ENCODE results near the gene SLC24A4. TPM values are rescaled to one million over a fixed set of nuclear protein-coding genes. Genes with fewer than 3 reads are reported as not detected.

The SLC24A4 gene
- total RNA-seq, 4 donors from 2014 or later, result 6.9 to 15.1 (median 8.3) TPM

DNA sequence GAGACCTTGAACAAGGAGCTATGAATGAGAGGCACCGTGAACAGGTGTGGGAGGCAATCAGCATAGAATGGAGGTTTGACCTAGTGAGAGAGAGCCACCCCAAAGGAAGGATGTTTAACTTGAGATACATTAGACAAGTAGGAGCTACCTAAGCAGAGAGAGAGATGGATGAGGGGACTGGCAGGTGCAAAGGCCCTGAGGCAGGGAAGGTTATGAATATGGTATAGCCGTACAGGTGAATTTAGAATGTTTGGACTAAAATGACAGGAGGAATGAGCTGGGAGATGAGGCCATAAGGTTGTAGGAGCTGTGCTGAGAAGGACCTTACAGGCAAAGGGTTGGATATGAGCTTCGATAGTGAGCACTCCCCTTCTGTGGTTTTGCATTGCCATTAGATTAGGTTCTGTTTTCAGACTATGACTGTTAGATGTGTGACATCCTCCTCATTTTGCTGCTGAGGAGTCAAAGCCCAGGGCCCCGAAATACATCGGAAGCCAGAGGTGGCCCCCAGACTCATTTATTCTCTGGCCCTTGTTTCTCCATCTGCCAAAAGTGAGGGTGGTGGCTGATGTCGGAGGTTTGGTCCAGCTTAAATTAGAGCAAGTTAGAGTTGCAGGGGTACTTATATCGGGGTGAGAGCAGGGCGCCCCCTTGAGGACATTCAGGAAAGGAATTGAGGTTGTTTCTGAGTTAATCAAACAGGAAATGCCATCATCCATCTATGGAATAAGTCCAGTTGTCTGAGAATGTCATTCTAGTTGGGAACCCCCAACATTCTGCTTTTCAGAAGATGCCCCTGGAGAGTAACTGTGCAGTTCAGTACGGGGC, 29.4 kb downstream of the SLC24A4 start:
- DNase-seq (ENCODE audit: low spot score in 2 of 2), result no peak
- H3K4me1 ChIP-seq, result no peaks in the 10 kb centered on the region
- no peak overlapping the region for H3K4me3 ChIP-seq
- 44 to 50% methylated on average over 9 of the region's 9 CpGs for WGBS, 2 donors
- no peak overlapping the region for H3K27ac ChIP-seq
- TF ChIP-seq EP300 (IDR thresholded peaks at IDR 0.05) (no peak), POLR2A (IDR thresholded peaks at IDR 0.05) (no peak)
- TF ChIP-seq, protein P1, sequence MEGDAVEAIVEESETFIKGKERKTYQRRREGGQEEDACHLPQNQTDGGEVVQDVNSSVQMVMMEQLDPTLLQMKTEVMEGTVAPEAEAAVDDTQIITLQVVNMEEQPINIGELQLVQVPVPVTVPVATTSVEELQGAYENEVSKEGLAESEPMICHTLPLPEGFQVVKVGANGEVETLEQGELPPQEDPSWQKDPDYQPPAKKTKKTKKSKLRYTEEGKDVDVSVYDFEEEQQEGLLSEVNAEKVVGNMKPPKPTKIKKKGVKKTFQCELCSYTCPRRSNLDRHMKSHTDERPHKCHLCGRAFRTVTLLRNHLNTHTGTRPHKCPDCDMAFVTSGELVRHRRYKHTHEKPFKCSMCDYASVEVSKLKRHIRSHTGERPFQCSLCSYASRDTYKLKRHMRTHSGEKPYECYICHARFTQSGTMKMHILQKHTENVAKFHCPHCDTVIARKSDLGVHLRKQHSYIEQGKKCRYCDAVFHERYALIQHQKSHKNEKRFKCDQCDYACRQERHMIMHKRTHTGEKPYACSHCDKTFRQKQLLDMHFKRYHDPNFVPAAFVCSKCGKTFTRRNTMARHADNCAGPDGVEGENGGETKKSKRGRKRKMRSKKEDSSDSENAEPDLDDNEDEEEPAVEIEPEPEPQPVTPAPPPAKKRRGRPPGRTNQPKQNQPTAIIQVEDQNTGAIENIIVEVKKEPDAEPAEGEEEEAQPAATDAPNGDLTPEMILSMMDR (IDR thresholded peaks at IDR 0.05), result no peak
- no peaks in the 10 kb centered on the region for H3K36me3 ChIP-seq
- no peaks in the 10 kb centered on the region for H3K27me3 ChIP-seq
- H3K9me3 ChIP-seq, result no peaks in the 10 kb centered on the region

DNA sequence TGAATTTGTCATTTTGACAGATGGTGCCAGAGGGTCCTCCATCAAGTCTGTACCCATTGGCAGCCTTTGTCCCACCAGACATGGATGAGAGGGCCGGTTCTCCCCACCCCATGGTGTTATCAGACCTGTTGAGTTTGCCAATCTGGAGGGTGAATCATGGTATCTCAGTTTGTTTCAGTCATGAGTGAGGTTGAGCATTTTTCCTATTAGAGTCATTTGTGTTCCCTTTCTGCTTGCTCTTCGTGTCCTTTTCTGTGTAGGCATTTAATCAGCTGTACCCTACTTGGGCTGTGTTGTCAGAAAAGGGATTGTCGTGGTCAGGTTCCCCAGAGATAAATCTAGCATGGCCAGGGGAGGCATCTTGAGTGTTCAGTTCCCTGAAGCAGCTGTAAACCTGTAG, 30.5 kb downstream of the SLC24A4 start:
- Histone ChIP-seq H3K9me3 (no peaks in the 10 kb centered on the region), H3K4me3 (no peak overlapping the region), H3K36me3 (no peaks in the 10 kb centered on the region), H3K4me1 (no peaks in the 10 kb centered on the region), H3K27ac (no peak overlapping the region), H3K27me3 (no peaks in the 10 kb centered on the region)
- no peak for TF ChIP-seq POLR2A (IDR thresholded peaks at IDR 0.05)
- TF ChIP-seq EP300 (IDR thresholded peaks at IDR 0.05), result no peak
- TF ChIP-seq, protein P1 (IDR thresholded peaks at IDR 0.05), result no peak
- 82 to 91% methylated on average over 3 of the region's 3 CpGs for WGBS, 2 donors
- no peak for DNase-seq (ENCODE audit: low spot score in 2 of 2)

GRCh38 chr14:92356677-92357076, 33.7 kb downstream of the SLC24A4 start:
- TF ChIP-seq EP300 (IDR thresholded peaks at IDR 0.05) (no peak), POLR2A (IDR thresholded peaks at IDR 0.05) (no peak)
- TF ChIP-seq, protein P1 (IDR thresholded peaks at IDR 0.05), result no peak
- H3K4me3 ChIP-seq, result no peak overlapping the region
- 32 to 33% methylated on average over 2 to 3 of the region's 3 CpGs for WGBS, 2 donors

DNA sequence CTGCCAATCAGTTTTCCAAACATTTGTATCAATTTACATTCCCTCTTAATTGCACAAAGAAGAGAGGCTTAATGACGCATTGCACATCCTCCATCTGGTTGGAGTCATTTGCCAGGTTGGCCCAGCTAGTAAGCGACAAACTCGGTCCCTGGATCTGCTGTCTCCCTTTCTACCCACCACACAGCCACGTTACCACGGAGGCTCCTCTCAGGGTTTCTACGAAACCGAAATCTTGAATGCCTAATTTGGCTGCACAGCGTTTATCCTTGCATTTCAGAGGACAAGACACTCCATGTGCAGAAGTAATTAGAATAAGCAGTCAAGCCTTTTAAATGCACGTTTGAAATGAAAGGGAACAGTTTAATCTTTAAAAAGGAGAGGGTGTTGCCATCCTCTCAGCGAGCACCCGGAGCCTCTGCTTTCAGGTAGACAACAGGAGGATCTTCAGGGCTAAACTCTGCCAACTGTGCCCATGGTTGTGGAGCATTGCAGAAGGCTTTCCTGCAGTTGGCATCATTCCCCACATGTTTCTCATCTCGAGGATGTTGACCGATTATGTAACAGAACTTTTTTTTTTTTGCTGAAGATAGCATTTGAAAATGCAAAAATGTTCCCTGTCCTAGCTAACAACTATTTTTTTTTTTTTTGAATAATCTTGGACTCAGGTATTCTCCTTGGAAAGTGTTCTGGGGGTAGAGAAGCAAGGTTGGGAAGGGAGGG, 37.8 kb downstream of the SLC24A4 start:
- no peaks in the 10 kb centered on the region for H3K4me1 ChIP-seq
- no peaks in the 10 kb centered on the region for H3K9me3 ChIP-seq
- no peaks in the 10 kb centered on the region for H3K36me3 ChIP-seq
- no peak overlapping the region for H3K27ac ChIP-seq
- H3K27me3 ChIP-seq, result no peaks in the 10 kb centered on the region
- TF ChIP-seq POLR2A (IDR thresholded peaks at IDR 0.05), result no peak
- no peak for TF ChIP-seq EP300 (IDR thresholded peaks at IDR 0.05)
- TF ChIP-seq, protein P1 (IDR thresholded peaks at IDR 0.05), result no peak
- WGBS, 2 donors, result 72% methylated on average over 13 of the region's 13 CpGs
- H3K4me3 ChIP-seq, result no peak overlapping the region
- no peak for DNase-seq (ENCODE audit: low spot score in 2 of 2)

More at GRCh38 chr14:92356677-92357076, 33.7 kb downstream of the SLC24A4 start:
- H3K4me1 ChIP-seq, result no peaks in the 10 kb centered on the region
- DNase-seq (ENCODE audit: low spot score in 2 of 2), result no peak
- no peak overlapping the region for H3K27ac ChIP-seq
- H3K36me3 ChIP-seq, result no peaks in the 10 kb centered on the region
- H3K9me3 ChIP-seq, result no peaks in the 10 kb centered on the region
- no peaks in the 10 kb centered on the region for H3K27me3 ChIP-seq

DNA sequence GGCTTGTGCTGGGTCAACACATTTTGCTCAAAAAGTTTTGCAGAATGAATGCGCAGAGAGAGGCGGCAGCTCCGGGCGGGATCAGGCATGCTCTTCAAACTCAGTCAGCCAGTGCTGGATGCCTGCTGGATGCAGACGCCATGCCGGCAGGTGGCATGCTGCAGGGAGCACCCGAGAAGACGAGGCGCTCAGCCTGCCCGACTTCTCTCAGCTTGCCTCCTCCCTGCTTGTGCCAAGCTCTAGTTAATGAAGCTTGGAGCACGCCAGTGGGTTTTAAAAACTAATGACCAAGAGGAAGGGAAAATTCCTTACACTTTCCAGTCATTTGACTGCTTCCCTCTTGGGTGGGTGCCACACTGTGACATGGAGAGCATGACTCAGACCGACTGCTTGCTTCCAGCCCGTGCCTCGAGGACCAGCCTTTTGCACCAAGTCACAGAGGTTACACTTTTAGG, 39.8 kb downstream of the SLC24A4 start:
- Histone ChIP-seq H3K4me3 (no peak overlapping the region), H3K4me1 (no peaks in the 10 kb centered on the region), H3K9me3 (no peaks in the 10 kb centered on the region), H3K27ac (no peak overlapping the region), H3K27me3 (no peaks in the 10 kb centered on the region), H3K36me3 (no peaks in the 10 kb centered on the region)
- DNase-seq (ENCODE audit: low spot score in 2 of 2), result no peak
- WGBS, 2 donors, result 78 to 83% methylated on average over 14 of the region's 14 CpGs
- TF ChIP-seq EP300 (IDR thresholded peaks at IDR 0.05) (no peak), POLR2A (IDR thresholded peaks at IDR 0.05) (no peak)
- TF ChIP-seq, protein P1 (IDR thresholded peaks at IDR 0.05), result no peak
